ENCODE measurements around the gene ANKRD29.
"Not testable (repeated sequence)": the region's sequence is repeated elsewhere in the genome, so short reads cannot be mapped to it uniquely, and the experiment has no call there.

ANKRD29 gene

DNA sequence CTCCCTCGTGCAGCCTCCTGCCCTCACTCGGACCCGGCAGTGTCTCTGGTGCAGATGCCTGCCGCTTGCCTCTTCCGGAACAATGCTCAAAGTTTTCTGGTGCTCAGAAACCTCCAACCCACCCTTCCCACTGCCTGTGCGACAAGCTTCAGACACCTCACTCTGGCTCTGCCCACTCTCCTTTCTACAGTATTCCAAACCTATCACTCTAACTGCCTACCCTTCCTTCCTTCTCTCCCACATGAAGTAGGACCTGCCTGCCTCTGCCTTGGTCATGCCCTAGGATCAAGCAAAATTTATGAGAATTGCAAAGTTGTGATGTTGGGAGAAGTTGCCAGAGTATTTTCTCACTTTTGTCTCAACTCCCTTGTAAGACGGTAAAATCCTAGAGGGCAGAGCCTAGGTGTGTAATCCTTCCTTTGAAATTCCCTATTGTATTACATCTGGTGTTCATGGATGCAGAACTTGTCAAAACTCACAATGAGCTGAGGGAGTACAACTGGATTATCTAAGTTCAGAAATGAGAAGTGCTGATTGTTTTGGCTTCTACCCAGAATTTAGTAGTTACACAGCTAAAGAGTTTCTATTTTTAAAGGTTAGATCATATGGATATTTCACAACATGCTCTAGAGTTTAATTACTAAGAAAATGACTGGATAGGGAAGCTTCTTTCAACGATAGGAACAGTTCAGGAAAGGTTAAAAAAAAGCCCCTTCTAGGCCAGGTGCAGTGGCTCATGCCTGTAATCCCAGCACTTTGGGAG is 83.6 kb downstream of the ANKRD29 start:
- DNase-seq: no peak

DNA sequence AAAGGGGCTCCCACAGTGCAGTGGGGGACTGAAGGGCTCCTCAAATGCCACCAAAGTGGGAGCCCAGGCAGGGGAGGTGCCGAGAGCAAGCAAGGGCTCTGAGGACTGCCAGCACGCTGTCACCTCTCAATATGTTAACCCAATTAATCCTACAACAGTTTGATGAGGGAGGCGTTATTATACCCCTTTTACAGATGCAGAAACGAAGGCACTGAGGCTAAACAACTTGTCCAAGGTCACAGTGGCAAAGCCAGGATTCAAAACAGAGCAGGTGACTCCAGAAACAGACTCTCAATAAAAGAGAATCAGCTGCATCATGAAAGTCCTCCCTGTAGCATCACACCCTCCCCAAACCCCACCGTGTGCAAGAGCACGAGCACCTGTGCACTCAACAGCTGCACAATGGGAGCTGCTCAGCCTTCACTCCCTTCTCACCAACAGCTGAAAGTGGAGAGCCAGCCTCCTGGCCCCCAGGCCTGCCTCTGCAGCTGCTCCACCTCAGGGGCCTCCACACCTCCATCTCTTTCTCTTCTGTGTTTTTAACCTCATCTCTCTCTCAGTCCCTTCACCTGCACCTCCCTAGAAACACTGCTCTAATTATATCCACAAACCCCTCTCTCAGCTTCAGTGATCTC is 84.5 kb downstream of the ANKRD29 start:
- no peak for DNase-seq

DNA sequence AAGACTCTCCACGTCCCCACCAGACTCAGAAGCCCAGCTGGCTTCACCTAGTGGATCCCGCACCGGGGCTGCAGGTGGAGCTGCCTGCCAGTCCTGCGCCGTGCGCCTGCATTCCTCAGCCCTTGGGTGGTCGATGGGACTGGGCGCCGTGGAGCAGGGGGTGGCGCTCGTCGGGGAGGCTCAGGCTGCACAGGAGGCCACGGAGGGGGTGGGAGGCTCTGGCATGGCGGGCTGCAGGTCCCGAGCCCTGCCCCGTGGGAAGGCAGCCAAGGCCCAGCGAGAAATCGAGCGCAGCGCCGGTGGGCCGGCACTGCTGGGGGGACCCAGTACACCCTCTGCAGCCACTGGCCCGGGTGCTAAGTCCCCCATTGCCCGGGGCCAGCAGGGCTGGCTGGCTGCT is 85.2 kb downstream of the ANKRD29 start:
- DNase-seq: not testable (repeated sequence)

DNA sequence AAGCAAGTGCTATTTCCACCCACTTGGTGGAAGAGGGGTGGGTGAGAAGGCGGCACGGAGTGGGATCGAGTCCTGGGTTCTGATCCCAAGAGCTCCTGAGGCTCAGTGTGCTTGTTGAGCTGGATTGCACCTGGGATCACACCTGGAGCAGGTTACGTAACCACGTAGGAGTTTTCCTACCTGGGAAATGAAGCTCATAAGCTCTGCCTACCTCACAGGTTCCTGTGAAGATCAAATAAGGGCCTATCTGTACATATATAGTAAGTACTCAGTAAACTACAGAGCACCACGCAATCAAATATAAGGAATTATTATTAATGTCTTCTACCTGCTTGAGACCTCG is 87.4 kb downstream of the ANKRD29 start:
- no peak for DNase-seq

DNA sequence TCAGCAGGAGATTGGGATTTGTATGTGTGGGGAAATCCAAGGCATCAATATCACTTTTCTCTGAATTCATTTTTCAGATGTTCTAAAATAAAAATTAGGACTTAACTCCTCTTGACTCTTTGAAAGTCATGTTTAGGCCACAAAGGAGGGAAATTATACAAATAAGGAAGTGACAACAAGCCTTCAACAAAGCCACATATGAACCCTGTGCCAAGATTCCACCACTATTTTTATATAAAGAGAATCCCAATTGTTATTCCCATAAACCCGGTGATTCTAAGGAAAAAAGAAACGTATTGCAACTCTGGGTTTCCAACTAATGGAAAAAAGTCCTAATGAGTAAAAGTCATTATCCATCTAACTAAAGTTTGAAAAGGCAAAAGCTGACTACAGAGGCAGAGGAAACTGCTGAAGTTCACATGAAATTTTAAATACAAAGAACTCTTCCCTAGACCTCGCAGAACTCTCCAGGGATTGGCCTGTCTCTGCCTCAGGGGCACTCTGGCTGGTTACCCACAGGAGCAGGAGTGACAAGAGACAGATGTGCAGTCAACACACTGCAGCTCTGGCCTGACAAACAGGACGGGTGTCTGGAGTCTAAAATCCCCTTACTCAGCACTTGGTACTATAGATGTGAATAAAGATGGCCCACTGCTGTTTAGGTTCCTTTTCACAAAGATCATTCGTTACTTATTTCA is 88.0 kb downstream of the ANKRD29 start:
- no peak for DNase-seq

DNA sequence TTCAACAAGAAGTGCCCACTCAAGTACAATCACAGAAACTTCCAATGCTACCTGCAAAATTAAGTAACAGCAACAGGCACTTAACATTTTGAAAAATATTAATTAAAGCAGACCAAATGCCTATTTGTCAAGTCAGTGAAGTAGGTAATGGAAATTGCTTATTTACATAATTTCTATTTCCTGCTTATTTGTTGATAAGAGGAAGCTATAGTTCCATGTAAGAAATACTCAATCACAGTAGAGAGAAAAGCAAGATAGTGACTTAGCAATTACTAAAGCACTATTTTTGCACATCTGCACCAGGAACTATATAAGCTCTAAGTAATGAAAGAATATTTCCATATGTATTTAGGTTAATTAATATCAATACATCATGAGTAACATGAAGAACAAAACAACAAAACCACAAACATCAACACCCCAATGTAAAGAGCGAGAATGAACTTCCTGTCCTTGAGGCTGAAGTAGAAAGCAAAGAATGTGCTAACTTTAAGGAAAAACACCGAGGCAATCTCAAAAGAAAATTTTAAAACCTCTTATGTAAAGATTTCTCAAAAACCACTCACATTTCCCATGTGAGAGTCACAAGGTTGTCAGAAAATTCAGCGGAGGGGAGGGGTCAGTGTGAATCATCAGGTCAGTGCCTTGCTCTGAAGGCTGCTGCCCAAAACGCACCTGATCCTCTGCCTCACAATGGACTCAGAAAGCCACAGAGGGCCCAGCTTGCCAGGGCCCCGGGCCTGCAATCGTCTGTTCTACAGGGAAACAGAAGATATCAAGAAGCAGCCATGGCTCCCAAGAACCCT is 88.9 kb downstream of the ANKRD29 start:
- peak; percentile 70 for DNase-seq

DNA sequence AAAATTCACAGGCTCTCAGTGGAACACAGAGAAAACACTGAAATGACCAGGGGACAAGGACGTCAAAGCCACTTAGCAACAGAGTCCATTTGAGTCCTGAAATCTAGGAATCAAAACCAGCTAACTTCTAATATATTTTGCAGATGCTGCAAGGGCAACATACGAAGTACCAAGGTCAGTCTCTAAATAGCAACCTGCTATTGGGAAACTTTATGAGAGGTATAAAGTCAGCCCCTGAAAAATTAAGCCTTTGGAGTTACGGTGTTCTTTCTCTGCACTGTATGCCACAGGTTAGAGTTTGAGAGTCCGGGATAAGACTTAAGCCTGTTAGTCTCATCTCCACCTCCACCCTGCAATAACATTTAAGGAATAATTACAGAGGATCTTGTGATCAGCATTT is 89.7 kb downstream of the ANKRD29 start:
- no peak for DNase-seq

DNA sequence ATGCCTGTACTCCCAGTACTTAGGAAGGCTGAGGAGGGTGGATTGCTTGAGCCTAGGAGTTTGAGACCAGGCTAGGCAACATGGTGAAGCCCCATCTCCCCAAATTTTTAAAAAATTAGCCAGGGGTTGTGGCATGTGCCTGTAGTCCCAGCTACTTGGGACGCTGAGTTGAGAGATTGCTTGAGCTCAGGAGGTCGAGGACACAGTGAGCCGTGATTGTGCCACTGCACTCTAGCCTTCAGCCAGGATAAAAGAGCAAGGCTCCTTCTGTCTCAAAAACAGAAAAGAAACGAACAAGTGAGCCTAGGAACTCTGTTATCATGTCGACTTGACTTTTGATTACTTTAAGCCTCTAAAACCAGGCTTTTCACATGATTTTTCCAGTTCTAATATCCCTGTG is 90.1 kb downstream of the ANKRD29 start:
- DNase-seq: no peak

DNA sequence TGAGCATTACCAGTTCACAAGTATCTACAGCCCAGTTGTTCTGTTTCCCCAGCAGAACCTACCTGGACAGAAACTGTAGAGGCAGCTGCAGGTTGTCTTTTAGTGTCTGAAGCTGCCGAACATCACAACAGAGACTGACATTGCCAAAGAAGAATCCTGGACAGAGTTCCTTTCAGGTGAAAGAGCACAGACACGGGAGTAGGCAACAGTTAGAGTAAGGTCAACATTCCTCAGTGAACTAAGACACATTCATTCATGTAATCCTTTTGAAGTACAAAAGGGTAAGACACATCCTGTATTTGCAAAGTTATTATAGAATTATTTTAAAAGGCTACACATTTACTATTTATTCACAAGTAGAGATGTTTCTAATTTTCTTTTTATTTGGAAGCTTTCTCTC is 90.7 kb downstream of the ANKRD29 start:
- DNase-seq: no peak

DNA sequence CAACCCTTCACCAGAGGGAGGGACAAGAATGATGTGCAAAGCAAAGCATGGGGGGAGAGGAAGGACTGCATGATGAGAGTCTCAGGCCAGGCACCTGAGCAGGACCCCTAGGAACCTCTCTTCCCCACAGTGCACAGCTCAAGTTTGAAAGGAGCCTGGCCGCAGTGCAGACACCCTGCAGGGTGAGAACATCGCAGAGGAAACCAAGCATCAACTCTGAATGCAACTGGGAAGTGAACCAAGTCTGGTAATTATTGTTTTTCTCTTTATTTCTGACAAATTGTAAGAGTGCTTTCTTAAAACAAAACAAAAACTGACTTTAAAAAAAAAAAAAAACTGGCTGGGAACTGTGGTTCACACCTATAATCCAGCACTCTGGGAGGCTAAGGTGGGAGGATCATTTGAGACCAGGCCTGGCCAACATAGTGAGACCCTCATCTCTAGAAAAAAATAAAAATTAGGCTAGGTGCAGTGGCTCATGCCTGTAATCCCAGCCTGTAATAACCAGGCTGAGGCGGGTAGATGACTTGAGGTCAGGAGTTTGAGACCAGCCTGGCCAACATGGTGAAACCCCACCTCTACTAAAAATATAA is 91.7 kb downstream of the ANKRD29 start:
- DNase-seq: no peak

DNA sequence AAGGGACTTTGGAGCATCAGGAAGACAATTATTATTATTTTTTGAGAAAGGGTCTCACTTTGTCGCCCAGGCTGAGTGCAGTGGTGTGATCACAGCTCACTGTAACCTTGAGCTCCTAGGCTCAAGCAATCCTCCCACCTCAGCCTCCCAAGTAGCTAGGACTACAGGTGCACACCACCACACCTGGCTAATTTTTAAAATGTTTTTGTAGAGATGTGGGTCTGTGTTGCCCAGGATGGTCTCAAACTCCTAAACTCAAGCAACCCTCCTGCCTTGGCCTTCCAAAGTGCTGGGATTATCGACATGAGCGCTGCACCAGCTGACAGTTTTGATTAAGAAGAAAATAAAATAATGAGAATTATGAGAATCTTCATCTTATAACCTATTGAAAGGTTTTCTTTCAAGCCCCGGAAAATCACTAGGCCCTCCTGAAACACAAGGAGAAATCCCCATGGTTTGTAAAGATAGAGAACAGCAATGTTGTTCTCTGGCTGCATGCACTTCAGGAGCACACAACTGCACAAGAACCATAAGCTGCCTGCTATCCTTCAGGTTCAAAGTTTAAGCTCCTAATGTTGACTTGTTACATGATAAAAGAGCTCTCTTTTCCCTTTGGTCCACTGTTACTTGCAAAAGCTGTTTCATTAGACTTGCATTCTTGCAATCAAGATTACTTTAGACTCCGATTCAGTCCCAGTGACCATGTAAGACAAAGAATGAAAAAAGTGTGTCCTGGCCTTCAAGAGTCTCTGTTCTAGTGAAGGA is 93.2 kb downstream of the ANKRD29 start:
- DNase-seq: no peak

DNA sequence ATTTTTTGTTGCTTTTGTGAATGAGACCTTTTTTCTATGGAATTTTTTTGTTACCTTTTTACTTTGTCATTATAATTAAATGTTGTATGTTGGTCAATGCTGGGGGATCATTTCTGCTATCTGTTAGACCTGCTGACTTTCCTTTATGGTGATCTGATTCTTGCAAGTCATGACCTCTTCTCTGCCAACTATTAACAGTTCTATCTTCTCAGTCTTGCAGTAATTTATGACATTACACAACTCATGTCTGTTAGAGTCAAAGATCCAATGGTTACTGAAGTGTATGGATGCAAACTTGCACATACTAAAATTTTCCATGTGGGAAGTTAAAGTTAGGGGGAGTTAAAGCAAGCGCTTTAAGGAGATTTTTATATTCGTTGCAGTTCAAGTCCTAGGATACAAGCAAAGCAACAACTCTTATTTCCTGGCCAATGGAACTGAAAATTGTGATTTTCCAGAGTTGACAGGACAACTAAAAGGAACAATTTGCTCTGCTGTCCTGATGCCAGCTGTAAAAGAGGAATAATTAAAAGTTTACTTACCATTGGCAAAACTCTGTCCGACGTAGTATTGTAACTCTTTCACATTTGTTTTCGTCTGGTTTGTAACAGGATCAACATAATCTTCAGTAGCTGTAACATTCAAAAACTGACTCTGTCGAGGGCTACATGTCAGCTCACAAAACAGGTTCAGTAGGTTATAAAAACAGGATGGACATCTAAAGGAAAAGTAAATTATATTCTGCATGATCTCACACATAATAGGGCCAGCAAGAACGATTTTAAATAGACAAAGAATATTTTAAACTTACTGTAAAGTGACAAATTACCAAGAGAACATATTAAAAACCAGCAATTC is 94.2 kb downstream of the ANKRD29 start:
- no peak for DNase-seq

DNA sequence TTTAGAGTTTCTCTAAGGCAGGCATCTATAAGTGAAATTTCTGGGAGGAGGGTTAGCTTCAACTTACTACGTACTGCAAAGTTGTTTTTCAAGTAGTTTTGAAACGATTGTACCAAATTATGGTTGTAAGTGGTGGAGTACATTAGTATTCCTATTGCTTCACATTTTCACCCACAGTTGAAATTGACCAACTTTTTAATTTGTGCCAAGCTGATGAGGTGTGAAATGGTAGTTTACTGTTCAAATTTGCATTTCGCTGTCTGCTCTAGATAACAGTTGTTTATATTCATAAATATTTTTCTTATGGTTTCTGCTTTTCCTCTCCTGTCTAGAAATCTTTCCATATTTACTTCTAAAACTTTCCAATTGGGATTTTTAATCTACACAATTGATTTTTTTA is 95.0 kb downstream of the ANKRD29 start:
- no peak for DNase-seq

DNA sequence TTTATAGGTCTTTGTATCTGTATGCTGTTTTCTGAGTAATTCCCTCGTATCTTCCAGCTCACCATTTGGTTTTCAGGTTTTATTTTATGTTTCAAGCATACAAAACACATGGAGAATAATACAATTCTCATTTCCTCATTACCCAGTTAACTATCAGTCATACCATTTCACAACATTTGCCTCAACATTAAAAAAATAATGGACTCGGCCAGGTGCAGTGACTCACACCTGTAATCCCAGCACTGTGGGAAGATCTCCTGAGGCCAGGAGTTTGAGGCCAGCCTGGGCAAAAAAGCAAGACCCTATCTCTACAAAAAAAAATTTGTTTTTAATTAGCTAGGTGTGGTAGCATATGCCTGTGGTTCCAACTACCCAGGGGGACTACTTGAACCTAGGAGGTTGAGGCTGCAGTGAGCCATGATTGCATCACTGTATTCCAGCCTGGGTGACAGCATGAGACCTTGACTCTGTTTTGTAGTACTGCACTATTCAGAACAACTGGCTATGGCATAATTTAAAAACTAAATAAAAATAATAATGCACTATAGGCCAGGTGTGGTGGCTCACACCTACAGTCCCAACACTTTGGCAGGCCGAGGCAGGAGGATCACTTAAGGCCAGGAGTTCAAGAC is 96.7 kb downstream of the ANKRD29 start:
- DNase-seq: no peak

DNA sequence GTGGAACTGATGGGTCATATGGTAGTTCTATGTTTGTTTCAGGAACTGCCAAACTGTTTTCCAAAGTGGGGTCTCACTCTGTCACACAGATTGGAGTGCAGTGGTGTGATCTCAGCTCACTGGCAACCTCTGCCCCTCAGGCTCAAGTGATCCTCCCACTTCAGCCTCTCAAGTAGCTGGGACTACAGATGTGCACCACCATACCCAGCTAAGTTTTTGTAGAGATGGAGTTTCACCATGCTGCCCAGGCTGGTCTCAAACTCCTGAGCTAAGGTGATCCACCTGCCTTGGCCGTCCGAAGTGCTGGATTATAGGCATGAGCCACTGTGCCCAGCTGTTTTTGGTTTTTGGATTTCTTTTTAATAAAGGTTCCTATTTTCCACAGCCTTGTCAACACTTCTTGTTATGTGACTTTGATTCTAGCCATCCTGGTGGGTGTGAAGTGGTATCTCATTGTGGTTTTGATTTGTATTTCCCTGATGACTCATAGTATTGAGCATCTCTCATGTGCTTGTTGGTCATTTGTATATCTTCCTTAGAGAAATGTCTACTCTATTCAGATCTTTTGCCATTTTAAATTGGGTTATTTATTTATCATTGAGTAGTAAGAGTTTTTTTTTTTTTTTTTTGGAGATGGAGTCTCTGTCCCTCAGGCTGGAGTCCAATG is 99.2 kb downstream of the ANKRD29 start:
- peak; percentile 5 for DNase-seq

DNA sequence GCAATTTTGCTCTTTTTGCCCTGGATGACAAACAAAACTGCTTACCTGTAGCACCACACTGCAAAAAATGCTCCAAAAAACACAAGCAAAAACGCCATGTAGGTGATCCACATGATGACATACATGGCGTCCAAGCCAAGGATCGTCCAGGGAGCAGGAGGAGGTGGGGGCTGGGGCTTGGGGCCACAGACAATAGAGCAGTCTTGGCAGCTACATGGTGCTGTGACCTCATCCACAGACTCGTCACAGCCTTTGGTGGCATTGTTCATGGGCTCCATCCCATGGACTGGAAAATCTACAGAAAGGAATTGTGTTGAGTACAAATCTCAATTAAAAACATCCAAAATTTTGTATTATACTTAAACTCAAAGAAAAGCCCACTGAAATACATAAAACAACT is 102.5 kb downstream of the ANKRD29 start:
- DNase-seq: no peak

DNA sequence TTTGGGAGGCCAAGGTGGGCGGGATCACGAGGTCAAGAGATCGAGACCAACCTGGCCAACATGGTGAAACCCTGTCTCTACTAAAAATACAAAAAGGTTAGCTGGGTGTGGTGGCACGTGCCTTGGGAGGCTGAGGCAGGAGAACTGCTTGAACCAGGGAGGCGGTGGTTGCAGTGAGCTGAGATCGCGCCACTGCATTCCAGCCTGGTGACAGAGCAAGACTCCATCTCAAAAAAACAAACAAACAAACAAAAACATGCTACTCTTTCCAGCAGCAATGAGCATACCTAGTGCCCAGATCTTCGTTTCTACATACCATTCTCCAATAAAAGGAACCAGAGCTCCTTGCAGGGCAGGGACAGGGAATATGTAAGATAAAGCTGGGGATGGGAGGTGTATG is 105.2 kb downstream of the ANKRD29 start:
- not testable (repeated sequence) for DNase-seq

DNA sequence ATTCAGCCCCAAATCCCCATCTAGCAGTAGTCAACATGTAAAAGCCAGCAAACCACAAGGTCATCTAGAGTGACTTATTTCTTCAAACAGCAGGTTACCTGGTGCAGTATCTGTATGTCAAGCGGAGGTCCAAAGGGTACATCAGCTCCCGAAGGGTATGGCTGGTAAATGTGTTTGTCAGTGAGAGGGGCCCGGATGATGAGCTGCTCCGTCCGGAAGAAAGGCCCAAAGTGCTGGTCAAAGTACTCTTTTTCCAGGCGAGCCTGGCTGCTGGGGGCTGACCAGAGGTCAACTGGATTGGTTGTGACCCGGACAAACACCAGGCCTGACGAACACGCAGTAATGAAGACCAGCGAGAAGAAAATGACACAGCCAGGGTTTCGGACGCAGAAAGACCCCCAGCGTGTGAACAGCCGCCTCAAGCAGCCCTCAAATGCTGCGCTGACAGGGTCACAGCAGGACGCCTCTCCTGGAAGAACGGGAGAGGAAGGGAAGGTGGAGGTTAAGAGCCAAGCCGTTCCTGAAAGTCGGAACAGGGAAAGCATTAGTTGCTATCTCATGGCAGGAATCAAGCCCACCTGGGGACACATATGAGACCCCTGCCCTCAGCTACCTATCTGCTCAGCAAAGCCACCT is 106.4 kb downstream of the ANKRD29 start:
- no peak for DNase-seq

DNA sequence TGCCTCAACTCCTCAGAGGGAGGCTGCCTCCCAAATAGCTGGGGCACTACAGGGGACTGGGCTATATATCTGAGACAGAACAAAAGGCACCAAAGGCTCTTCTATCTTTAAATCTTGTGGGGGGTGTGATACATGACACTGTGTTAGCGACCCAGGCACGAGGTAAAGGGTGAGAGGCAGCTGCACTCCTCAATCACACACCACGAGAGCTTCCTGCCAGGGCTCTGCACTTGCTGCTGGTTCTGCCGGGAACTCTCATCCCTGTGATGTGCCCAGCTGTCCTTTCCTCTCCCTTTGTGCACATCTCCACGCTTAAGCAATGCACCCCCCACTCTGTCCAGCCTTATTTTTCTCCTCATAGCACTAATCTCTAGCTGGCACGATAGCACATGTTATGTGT is 108.8 kb downstream of the ANKRD29 start:
- DNase-seq: no peak

DNA sequence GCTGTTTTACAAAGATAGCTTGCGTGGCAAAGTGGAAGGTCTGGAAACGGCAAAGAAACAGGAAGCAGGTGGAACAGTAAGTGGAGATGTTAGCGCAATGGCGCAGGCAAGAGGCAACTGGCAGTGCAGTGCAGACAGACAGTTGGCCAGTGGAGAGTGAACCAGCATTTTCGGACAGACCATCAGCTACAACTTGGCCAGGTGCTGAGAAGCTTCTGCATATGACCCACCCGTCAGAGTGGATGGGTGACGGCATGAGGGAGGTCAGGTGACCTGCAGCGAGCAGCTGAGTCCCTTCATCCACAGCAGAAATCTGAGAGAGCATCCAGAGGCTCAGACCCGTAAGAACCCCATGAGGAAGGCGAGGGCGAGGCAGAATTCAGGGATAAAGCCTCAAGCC is 110.2 kb downstream of the ANKRD29 start:
- no peak for DNase-seq

All from NK-92 treated with Interleukin-12 subunit alpha and Interleukin-12 subunit beta, amount 100 ng/mL, for 24 hours (cell line).